Heart left ventricle (tissue), 13 donors: ENCODE data around the gene NUTM1.
"Not testable (repeated sequence)": the region's sequence is repeated elsewhere in the genome, so short reads cannot be mapped to it uniquely, and the experiment has no call there.

Experiments used
- POLR2A ChIP-seq, 2 donors: fragments of 450-650 bp; IDR thresholded peaks; one replicate each; pipeline ENCODE4 v1.6.1; 2017; ENCODE audit warnings: antibody characterized with exemption in 2 of 2, mild to moderate bottlenecking in 2 of 2, moderate library complexity in 2 of 2
- TF ChIP-seq, protein P1 (sequence below), 12 donors: fragments of 200-600 bp; sonication (generic) in 4 of 12; IDR thresholded peaks; one replicate each; pipeline versions ENCODE4 v1.5.0 to v1.8.0; 2018 to 2022; ENCODE audit warnings: antibody characterized with exemption in 12 of 12, mild to moderate bottlenecking in 5 of 12
- donor health status: ischemic (EF 13 %, LVEDD 7.1; RV severe dilation, severe dysfunction).
- donor health status: DM: no; HTN: yes; CAD: no.
- donor health status: DM: no; HTN: no; CAD: no.
- donor health status: ischemic (EF 25% LVEDD 6.9; RV normal size, moderate dysfunction).
- donor health status: ischemic (EF 25% LVEDD 5.7; RV mildly dilated, moderate dysfunction).
- donor health status: ischemic (EF 35%, LVEDD 5.7; RV mildly dilated, moderate dysfunction).
- donor health status: nonischemic (EF 11% LVEDD 7.7; RV severe dilation, severe dysfunction).
- donor health status: DM: yes; HTN: yes; CAD: no.
- donor health status: PGD.
- donor health status: ischemic (EF 29% LVEDD 5.4; RV normal size, mild dysfunction).
- donor health status: nonischemic (EF 23%, LVEDD 6.1; RV moderate dilation, normal function).

DNA sequence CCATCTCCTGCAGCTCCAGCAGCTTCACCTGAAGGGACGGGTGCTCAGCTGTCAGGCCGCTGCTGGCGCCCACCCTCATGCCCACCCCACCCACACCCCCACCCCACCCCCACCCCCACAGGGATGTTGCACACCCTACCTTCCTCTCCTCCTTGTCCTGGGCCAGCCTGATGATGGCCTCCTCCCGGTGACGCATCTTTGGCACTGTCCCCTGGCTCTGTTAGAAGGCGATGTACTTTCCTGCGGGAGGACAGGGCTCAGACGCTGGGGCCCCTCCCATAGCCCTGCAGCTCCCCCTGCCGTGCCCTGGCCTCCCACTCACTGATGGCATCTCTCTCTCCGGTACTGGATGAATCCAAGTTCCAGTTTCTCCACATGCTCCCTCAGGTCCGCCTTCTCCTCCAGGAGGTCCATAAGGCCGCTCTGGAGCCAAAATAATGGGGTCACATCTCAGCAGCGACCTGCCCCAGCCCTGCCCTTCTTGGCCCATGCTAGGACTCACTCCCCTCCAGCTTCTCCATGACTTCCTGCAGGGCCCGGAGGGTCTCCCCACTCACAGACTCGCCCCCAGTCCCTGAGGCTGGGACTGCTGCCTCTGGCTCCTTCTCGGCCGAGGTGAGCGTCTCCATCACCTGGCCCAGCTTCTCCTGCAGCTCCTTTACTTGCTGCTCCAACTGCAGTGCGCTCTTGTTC lies 38.9 kb downstream of the NUTM1 start:
- TF ChIP-seq, protein P1, sequence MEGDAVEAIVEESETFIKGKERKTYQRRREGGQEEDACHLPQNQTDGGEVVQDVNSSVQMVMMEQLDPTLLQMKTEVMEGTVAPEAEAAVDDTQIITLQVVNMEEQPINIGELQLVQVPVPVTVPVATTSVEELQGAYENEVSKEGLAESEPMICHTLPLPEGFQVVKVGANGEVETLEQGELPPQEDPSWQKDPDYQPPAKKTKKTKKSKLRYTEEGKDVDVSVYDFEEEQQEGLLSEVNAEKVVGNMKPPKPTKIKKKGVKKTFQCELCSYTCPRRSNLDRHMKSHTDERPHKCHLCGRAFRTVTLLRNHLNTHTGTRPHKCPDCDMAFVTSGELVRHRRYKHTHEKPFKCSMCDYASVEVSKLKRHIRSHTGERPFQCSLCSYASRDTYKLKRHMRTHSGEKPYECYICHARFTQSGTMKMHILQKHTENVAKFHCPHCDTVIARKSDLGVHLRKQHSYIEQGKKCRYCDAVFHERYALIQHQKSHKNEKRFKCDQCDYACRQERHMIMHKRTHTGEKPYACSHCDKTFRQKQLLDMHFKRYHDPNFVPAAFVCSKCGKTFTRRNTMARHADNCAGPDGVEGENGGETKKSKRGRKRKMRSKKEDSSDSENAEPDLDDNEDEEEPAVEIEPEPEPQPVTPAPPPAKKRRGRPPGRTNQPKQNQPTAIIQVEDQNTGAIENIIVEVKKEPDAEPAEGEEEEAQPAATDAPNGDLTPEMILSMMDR (IDR thresholded peaks at IDR 0.05) = not testable (repeated sequence)
- TF ChIP-seq POLR2A (IDR thresholded peaks at IDR 0.05) = not testable (repeated sequence)
